ENCODE measurements around the gene EXD3.
A peak's percentile ranks its signal among the peaks of the same experiment; 100 is the strongest.

The EXD3 gene

GRCh38 chr9:137460363-137461315 lies 37.7 kb upstream of the EXD3 start:
- TF ChIP-seq ZBTB7A (IDR thresholded peaks at IDR 0.05; ENCODE audit: low read depth) (no peak), EGR1 (IDR thresholded peaks at IDR 0.05) (no peak), TAF1 (IDR thresholded peaks at IDR 0.05; ENCODE audit: low read depth) (no peak), EP300 (IDR thresholded peaks at IDR 0.05; ENCODE audit: borderline replicate concordance) (no peak), USF1 (IDR thresholded peaks at IDR 0.05) (no peak), MAX (IDR thresholded peaks at IDR 0.05) (no peak), REST (IDR thresholded peaks at IDR 0.05; ENCODE audit: low read depth) (no peak), YY1 (IDR thresholded peaks at IDR 0.05; ENCODE audit: low read depth) (no peak), TEAD4 (IDR thresholded peaks at IDR 0.05) (no peak), TCF12 (IDR thresholded peaks at IDR 0.05; ENCODE audit: low read depth) (no peak), CREB1 (IDR thresholded peaks at IDR 0.05; ENCODE audit: low read depth) (no peak), FOXM1 (IDR thresholded peaks at IDR 0.05; ENCODE audit: borderline replicate concordance, low read depth) (no peak), NFIC (IDR thresholded peaks at IDR 0.05) (no peak), CEBPB (IDR thresholded peaks at IDR 0.05) (no peak), RAD21 (IDR thresholded peaks at IDR 0.05; ENCODE audit: low read depth) (no peak)

GRCh38 chr9:137459601-137460362 lies 36.8 kb upstream of the EXD3 start:
- TF ChIP-seq FOXM1 (IDR thresholded peaks at IDR 0.05; ENCODE audit: borderline replicate concordance, low read depth) = no peak
- TF ChIP-seq NFIC (IDR thresholded peaks at IDR 0.05) = no peak
- no peak for TF ChIP-seq EP300 (IDR thresholded peaks at IDR 0.05; ENCODE audit: borderline replicate concordance)
- TF ChIP-seq YY1 (IDR thresholded peaks at IDR 0.05; ENCODE audit: low read depth) = no peak
- no peak for TF ChIP-seq ZBTB7A (IDR thresholded peaks at IDR 0.05; ENCODE audit: low read depth)
- no peak for TF ChIP-seq REST (IDR thresholded peaks at IDR 0.05; ENCODE audit: low read depth)
- TF ChIP-seq CREB1 (IDR thresholded peaks at IDR 0.05; ENCODE audit: low read depth) = no peak
- TF ChIP-seq CEBPB (IDR thresholded peaks at IDR 0.05) = no peak
- no peak for TF ChIP-seq TCF12 (IDR thresholded peaks at IDR 0.05; ENCODE audit: low read depth)
- no peak for TF ChIP-seq EGR1 (IDR thresholded peaks at IDR 0.05)
- TF ChIP-seq TAF1 (IDR thresholded peaks at IDR 0.05; ENCODE audit: low read depth) = no peak
- no peak for TF ChIP-seq RAD21 (IDR thresholded peaks at IDR 0.05; ENCODE audit: low read depth)
- no peak for TF ChIP-seq USF1 (IDR thresholded peaks at IDR 0.05)
- TF ChIP-seq MAX (IDR thresholded peaks at IDR 0.05) = no peak
- TF ChIP-seq TEAD4 (IDR thresholded peaks at IDR 0.05) = no peak

- TF ChIP-seq USF1 (IDR thresholded peaks at IDR 0.05) = peak; percentile 51
- TF ChIP-seq NFIC (IDR thresholded peaks at IDR 0.05) = peak; percentile 37; the same call in 1 of the 2 replicates
- TF ChIP-seq TEAD4 (IDR thresholded peaks at IDR 0.05) = no peak
- no peak for TF ChIP-seq EGR1 (IDR thresholded peaks at IDR 0.05)
- TF ChIP-seq TAF1 (IDR thresholded peaks at IDR 0.05; ENCODE audit: low read depth) = peak; percentile 23; the same call in 1 of the 2 replicates
- TF ChIP-seq CREB1 (IDR thresholded peaks at IDR 0.05; ENCODE audit: low read depth) = peak; percentile 63; the same call in 1 of the 2 replicates
- peak; percentile 38; the same call in 1 of the 2 replicates for TF ChIP-seq MAX (IDR thresholded peaks at IDR 0.05)
- no peak for TF ChIP-seq ZBTB7A (IDR thresholded peaks at IDR 0.05; ENCODE audit: low read depth)
- TF ChIP-seq CEBPB (IDR thresholded peaks at IDR 0.05) = no peak
- no peak for TF ChIP-seq REST (IDR thresholded peaks at IDR 0.05; ENCODE audit: low read depth)
- TF ChIP-seq RAD21 (IDR thresholded peaks at IDR 0.05; ENCODE audit: low read depth) = no peak
Observed at GRCh38 chr9:137459152-137459600, 36.2 kb upstream of the EXD3 start, which contains the start of gene NSMF. NSMF (minus strand) TSS chr9:137459334; CDS start chr9:137459102, 232 bp downstream.

Measured in Ishikawa (cell line).